GM19099 (cell line): Measurements from ENCODE around the gene IQCH.

Experiments
- POLR2A ChIP-seq: IDR thresholded peaks from 3 replicates; pipeline ENCODE4 v1.6.1; 2011; ENCODE audit warnings: low read depth; ENCODE audit not compliant: insufficient read length; ENCODE audit errors: extremely low read depth

IQCH gene

DNA sequence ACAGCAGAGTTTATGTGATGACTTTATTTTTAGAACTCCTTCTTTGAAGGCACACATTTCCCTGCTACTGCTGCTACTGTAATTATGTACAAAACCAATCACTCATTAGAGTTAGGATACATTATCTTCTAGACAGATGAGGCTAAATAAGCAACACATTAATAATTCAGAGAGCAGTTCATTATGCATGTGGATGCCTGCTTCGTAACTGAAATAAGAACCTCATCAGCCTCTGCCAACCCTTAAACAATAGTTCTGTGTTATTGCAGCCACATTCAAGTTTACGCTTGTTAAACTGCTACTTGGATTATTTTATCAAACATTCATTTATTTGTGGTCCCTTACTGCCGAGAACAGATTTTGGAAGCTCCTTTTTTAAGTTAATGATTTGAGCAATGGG is 213.8 kb downstream of the IQCH start:
- no peak for TF ChIP-seq POLR2A

DNA sequence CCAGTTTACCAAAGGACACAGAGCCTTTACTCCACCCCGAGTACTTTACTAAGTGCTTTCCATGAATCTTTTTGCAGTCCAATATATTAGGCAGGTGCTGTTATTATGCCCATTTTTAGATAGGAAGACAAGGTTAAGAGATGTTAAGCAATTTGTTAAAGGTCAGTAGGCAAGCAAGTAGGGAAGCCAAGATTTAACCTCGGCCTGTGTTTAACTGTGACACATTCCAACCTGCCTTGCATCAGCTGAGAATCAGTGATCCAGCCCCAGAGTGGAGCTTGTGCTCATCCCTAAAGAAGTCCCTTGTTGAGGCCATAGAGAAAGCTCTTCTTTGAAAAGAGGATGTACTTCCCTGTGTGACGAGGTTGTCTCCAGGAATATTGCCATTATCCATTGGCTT is 215.1 kb downstream of the IQCH start:
- TF ChIP-seq POLR2A, result no peak

DNA sequence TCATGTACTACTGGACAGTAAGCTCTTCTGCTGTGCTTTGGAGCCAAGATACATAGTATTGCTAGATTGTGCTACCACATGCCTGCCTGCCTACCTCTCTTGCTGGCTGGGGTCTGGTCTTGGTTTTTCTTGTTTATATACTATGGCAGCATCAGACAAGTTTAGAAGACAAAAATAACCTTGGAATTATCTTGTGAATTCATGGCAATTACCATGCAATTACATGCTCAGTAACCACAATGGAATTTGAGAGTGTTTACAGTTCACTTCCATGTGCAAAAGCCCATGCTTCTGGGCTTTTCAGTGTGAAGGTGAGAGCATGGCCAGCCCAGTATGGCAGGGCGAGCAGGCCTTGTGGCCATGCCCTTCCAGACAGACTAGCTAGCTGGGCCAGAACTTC is 218.4 kb downstream of the IQCH start:
- no peak for TF ChIP-seq POLR2A

DNA sequence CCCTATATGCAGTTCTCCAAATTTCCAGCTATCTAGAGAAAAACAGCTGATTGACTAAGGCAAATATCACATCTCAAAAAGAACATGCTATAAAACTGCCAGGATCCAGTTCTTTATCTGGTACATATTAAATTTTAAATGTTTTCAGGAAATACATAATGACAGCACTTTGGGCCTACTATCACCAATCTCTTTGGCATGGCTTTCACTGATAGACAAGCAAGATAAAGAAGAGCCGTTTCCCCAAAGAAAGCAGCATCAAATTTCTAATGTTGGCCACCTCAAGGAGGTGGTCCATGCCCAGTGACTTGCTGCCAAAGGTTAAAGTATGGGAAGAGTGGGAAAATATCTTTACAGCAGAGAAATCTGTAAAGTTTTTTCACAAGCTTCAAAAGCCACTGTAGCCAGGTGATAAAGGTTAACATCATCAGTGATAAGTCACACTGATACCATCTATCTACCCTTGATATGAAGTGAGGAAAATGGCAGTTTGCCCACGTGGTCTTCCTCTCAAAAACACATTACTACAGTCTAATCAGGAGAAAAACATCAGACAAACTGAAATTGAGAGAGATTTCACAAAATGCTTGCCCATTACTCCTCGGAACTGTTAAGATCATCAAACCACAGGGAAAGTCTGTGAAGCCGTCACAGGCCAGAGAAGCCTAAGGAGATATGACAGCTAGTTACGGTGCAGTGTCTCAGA is 220.0 kb downstream of the IQCH start:
- TF ChIP-seq POLR2A, result no peak

DNA sequence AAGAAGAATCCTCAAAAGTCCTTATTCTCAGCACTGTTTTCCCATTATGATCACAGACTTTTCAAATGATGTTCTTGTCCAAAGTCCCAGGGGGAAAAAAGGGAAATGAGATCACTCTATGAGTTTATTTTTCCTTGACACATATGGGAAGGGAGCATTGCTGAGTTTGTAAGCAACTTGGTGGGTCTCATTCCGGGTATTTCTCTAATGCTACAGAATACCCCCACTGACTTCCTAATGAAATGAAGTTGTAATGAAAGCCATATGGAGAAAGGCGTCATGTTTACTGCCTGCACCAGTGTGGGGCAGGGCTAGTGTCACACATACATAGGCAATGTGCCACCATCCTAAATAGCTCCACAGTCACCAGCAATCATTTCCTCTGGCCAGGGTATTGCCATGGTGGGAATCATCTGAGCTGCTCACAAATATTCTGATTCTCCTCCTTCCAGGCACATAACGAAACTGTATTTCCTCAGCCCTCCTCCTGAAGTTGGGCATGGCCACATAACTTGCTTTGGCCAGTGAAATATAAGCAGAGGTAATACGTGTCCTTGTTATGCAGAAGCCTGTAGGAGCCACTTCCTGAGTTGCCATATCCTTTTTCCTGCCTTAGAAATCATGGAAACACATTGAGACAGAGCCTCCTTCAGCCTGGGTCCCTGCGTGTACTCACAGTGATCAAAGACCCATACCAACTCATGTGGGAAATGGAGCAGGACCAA is 225.4 kb downstream of the IQCH start:
- TF ChIP-seq POLR2A, result no peak

DNA sequence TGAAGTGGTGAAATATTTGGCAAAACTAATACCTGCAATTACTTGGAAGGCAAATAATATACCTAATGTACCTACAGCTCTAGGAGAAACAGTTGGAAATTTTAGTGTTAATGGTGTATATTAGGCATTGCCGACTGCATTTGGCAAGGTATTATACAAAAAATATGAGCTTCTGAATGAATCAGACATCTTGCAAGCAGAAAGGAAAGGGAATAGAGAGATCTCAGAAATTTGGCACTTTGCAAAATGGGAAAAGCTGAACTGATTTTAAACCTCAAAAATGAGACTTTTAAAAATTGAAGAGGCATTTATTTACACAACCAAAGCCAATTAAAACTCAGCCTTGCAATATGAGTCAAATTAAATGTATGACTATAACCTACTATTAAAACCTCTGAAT is 226.2 kb downstream of the IQCH start:
- TF ChIP-seq POLR2A, result no peak

DNA sequence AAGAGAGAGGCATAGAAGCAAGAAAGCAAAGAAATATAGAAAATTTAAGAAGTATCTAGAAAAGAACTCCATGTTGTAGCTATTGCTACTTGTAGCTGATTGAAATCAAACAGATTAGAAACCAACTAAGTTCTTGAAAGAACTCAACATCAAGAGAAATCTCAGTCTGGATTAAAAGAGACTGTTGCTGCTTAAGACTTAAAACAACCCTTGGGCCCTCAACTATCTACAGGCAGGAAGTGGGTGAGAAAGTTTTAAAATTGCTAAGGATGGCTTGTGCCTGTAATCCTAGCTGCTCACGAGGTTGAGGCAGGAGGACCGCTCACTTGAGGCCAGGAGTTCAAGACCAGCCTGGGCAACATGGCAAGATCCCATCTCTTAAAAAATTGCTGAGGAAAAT is 227.1 kb downstream of the IQCH start:
- TF ChIP-seq POLR2A, result no peak

DNA sequence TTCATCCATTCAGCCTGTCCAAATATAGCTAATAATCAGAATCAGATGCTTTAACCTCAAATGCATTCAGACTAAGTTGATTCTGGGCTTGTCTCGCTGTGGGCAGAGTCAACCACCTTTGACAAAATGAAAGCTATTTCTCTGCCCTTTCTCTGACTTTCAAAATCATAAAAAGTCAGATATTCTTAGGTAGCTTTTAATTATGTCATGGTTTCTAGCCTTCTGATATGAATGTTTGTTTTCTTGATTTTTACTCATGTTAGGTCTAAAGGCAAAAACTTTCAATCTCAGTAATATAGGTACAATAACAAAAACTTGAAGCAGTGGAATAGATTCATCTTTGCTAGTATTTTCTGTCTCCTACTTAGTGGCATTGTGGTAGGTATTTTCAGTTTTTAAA is 241.0 kb downstream of the IQCH start:
- no peak for TF ChIP-seq POLR2A

DNA sequence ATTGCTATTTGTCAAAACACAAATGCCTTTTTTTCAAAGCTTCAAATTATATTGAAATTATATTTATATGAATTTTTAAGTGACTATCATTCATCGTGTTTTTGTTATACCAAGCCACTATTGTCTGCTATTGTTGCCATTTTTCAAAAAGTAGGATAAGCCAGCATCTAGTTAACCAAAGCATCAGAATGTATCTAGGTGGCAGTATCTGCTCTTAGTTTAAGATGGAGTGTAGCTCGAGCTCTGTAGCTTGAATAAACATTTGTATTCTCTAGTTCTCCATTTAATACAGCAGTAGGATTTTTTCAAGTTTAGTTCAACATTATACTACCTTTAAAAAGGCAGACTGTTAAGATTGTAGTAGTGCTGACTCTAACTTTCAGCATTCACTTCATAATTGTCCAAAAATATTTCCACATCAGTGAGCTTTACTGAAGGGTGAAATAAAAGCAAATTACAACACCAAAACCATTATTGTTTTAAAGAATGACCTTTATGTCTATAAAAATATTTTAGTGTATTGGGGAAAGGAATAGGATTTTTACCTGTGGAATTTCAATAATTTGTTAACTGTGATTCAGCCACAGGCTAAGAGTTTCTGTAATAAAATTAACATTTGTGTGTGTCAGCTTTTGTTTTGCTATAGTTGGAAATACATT is 246.7 kb downstream of the IQCH start:
- TF ChIP-seq POLR2A, result no peak

DNA sequence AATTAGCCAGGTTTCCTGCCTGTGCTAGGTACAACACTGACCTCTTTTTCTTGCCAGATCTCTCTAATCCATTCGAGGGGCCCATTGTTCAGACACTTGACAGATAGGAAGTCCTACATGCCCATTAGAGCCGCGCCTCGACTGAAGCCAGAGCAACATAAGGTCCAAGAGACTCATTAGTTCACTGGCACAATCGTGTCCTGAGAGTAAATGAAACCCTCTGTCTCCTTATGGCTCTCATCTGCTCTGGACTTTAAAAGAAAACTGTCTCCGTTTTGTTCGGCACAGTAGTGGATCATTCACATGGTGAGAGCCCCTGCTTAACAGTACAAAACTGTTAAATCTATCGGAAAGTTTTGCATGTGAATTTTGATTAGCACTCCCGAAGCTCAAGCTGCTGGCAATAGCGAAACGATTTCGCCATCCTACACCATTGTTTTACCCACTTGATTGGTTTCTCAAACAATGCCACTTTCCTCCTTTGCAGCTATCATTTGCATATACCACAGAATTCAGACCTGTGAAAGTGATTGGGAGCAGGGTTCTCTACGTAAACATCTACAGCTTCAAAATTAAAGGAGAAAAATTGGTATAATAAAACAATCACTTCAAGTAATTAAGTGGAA is 247.4 kb downstream of the IQCH start:
- TF ChIP-seq POLR2A, result no peak

DNA sequence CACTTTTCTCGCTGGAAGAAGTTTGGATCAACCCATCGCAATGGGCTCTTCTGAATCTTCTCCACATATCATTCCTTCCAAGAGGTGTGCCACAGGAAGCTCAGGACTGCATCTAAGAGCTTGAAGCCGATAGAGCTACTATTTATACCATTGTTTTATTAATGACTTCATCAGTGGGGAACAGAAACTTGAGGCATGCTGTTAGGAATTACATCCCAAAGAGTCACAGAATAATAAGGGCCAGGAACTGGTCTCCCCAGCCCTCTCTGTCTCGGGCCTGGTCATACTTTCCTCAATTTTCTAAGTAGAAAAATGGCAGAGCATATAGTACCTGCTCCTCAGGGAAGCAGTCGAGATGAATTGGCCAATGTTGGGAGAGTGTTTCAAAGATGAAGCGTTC is 249.5 kb downstream of the IQCH start:
- TF ChIP-seq POLR2A, result no peak

DNA sequence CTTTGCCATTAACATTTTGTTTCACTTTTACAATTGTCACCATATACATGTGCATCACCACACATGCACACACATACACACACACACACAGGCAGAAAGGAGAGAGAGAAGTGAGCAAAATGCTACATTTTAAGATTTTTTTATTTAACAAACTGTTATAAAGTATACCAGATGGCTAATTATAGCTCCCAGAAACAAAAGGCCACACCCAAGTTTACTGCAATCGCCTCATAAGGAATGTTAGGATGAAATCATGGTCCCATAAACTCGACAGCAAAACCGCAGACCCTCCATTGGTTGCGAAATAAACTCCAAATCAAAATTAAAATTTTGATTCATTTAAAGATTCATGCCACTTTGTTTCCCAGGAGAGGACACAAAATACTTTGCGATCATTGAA is 250.2 kb downstream of the IQCH start:
- no peak for TF ChIP-seq POLR2A

DNA sequence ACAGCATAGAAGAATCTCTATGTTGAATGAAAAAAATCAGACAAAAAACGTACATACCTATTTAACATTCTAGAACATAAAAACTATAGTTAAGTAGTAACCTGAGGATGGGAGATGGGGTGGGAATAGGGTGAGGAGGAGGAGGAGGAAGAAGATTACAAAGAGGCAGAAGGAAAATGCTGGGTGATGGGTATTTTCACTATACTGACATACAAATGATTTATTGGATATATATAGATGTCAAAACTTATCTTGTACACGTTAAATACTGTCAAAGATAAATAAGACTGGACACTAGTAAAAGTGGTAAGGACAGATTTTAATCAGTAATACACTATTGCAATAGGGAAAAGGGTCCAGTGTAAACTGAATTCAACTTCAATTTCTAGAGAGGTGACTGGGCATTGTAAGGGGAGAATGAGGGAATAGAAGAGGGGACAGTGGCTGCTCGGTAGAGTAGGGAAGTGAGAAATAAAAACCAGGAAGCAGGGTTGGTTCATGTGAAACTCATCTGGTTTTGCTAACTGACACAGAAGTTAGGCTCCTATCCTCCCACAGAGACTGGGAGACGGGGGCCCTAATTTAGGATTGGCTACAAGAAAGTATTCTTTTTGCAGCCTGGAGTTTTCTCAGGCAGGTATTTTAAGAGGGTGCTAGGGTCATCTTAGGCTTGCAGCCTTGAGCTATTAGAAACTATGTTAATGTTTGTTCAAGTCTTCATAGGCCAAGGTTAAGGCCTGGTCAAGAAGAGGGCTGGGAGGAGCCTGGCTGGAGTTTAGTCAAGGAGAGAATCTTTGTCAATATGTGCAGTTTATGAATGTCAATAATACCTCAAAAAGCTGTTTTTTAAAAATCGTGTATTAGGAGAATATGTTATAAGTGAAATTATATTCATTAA is 251.3 kb downstream of the IQCH start:
- TF ChIP-seq POLR2A, result no peak
